ENCODE results near the gene ST3GAL5.

The ST3GAL5 gene

GRCh38 chr2:85827879-85828569, 60.8 kb downstream of the ST3GAL5 start:
- no peak for DNase-seq (ENCODE audit: low read depth in 1 of 2, low spot score in 1 of 2)
- no peak overlapping the region for H3K27ac ChIP-seq (replicated peaks)

GRCh38 chr2:85826990-85827878, 61.6 kb downstream of the ST3GAL5 start:
- peak in 1 of 2 experiments; percentile 61 for DNase-seq (ENCODE audit: low read depth in 1 of 2, low spot score in 1 of 2)
- Histone ChIP-seq H3K27me3 (ENCODE audit: insufficient read depth, poor library complexity, severe bottlenecking) (no peaks in the 10 kb centered on the region), H3K4me3 (replicated peaks; ENCODE audit: insufficient read depth, low read length) (no peak overlapping the region), H3K27ac (replicated peaks) (no peak overlapping the region)
- TF ChIP-seq SPI1 (IDR thresholded peaks at IDR 0.05; ENCODE audit: borderline replicate concordance, low read depth) (no peak), CTCF (IDR thresholded peaks at IDR 0.05; ENCODE audit: insufficient read depth, low read length) (peak; percentile 70), GABPA (IDR thresholded peaks at IDR 0.05; ENCODE audit: low read depth) (no peak), POLR2AphosphoS5 (IDR thresholded peaks at IDR 0.05; ENCODE audit: low read depth) (no peak), REST (IDR thresholded peaks at IDR 0.05; ENCODE audit: insufficient replicate concordance, low read depth) (no peak)

More at GRCh38 chr2:85827879-85828569, 60.8 kb downstream of the ST3GAL5 start:
- TF ChIP-seq GABPA (IDR thresholded peaks at IDR 0.05; ENCODE audit: low read depth) = no peak
- TF ChIP-seq POLR2AphosphoS5 (IDR thresholded peaks at IDR 0.05; ENCODE audit: low read depth) = no peak
- no peak for TF ChIP-seq REST (IDR thresholded peaks at IDR 0.05; ENCODE audit: insufficient replicate concordance, low read depth)
- TF ChIP-seq CTCF (IDR thresholded peaks at IDR 0.05; ENCODE audit: insufficient read depth, low read length) = no peak
- no peak for TF ChIP-seq SPI1 (IDR thresholded peaks at IDR 0.05; ENCODE audit: borderline replicate concordance, low read depth)
- H3K4me3 ChIP-seq (replicated peaks; ENCODE audit: insufficient read depth, low read length) = no peak overlapping the region
- no peaks in the 10 kb centered on the region for H3K27me3 ChIP-seq (ENCODE audit: insufficient read depth, poor library complexity, severe bottlenecking)

- Histone ChIP-seq H3K4me3 (replicated peaks; ENCODE audit: insufficient read depth, low read length) (no peak overlapping the region), H3K27ac (replicated peaks) (no peak overlapping the region), H3K27me3 (ENCODE audit: insufficient read depth, poor library complexity, severe bottlenecking) (no peaks in the 10 kb centered on the region)
- TF ChIP-seq SPI1 (IDR thresholded peaks at IDR 0.05; ENCODE audit: borderline replicate concordance, low read depth) = no peak
- TF ChIP-seq POLR2AphosphoS5 (IDR thresholded peaks at IDR 0.05; ENCODE audit: low read depth) = no peak
- TF ChIP-seq REST (IDR thresholded peaks at IDR 0.05; ENCODE audit: insufficient replicate concordance, low read depth) = no peak
- no peak for TF ChIP-seq CTCF (IDR thresholded peaks at IDR 0.05; ENCODE audit: insufficient read depth, low read length)
- TF ChIP-seq GABPA (IDR thresholded peaks at IDR 0.05; ENCODE audit: low read depth) = no peak
- no peak for DNase-seq (ENCODE audit: low read depth in 1 of 2, low spot score in 1 of 2)
These were observed 64.8 kb downstream of the ST3GAL5 start for GRCh38 chr2:85823951-85824350.

Measured in HL-60 (cell line).